Measurements from ENCODE around the gene TMTC3. TPM values are rescaled to one million over a fixed set of nuclear protein-coding genes. Genes with fewer than 3 reads are reported as not detected.
A peak's percentile ranks its signal among the peaks of the same experiment; 100 is the strongest.

TMTC3 gene
- polyA plus RNA-seq (2012; ENCODE audit: low read depth, missing spikeins): 0.74 TPM

DNA sequence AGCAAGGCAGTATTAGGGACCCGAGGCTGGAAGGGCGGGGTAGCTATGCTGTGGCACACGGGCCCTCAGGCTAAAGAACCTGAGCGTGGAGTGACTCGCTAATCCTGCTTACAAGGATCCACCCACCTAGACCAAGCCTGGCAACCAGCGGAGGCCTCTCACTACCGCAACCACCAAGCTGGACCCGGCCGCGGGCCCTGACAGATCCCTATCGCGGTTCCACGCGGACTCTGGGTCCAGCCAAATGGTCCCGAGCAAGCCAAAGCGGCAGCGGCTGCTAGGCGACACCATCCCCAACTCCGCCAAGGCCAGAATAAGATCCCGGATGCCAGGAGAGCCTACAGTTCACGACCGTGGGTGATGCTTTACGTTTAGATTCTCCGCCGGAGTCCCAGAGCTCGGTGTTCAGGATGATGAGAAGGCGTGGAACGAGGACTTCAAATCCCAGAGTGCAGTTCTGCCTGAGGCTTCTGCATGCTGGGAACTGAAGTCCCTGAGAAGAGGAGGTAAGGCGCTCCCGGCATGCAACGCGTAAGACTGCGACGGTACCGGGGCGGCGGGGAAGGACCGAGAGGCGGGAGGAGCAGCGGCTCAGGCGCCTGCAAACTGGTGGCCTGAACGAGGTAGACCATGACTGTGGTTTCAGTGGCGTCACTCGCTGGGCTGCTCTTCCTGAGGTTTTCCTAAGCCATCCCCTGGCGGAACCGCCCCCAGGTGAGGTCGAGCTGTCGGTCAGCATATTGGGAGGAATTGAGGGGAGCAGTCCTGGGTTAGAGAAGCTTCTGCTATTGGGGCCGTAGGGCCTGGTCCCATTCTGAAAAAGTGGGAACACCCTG lies at the start of gene TMTC3, which contains the start of gene CEP290:
Gene TMTC3, plus strand, starts transcription at position 534 of the 836 bp plus-strand sequence. CDS start 6,009 bp downstream, outside the sequence.
Gene CEP290, minus strand, starts transcription at position 315 of the 836 bp plus-strand sequence. CDS start 781 bp downstream, outside the sequence.
- peak; percentile 94 for FAIRE-seq
- peak; percentile 49 for DNase-seq (ENCODE audit: insufficient read length, low spot score)
- TF ChIP-seq POLR2AphosphoS5 (IDR thresholded peaks at IDR 0.05; ENCODE audit: low read depth, low read length) (peak; percentile 60), TAF1 (IDR thresholded peaks at IDR 0.05; ENCODE audit: low read depth, low read length) (peak; percentile 38; the same call in 1 of the 2 replicates), PAX5 (IDR thresholded peaks at IDR 0.05; ENCODE audit: insufficient read depth, low read length, severe bottlenecking) (peak; percentile 11), SPI1 (IDR thresholded peaks at IDR 0.05; ENCODE audit: low read depth, low read length) (no peak), POU2F2 (IDR thresholded peaks at IDR 0.05; ENCODE audit: low read depth, low read length) (no peak; the same call in 1 of the 2 replicates), POLR2A (IDR thresholded peaks at IDR 0.05; ENCODE audit: low read depth, low read length) (peak; percentile 59)

DNA sequence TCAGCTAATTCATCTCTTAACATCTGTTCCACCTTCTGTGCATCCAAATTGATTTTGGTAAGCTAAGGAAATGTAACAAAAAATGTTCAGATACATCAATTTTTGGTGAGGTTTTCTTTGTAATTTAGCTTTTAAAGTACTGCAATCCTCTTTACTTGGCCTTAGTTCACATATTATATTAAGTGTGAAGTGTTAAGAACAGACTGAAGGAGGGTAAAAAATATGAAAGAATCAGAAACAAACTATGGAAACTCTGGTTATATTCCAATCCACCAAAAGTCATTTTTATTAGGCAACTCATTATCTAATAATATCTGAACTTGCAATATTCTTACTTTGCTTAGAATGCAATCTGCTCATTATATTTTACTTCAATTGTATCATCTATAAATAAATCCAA lies 49.3 kb upstream of the TMTC3 start:
- TF ChIP-seq SPI1 (IDR thresholded peaks at IDR 0.05; ENCODE audit: low read depth, low read length) (no peak), POU2F2 (IDR thresholded peaks at IDR 0.05; ENCODE audit: low read depth, low read length) (no peak), POLR2A (IDR thresholded peaks at IDR 0.05; ENCODE audit: low read depth, low read length) (no peak), POLR2AphosphoS5 (IDR thresholded peaks at IDR 0.05; ENCODE audit: low read depth, low read length) (no peak), TAF1 (IDR thresholded peaks at IDR 0.05; ENCODE audit: low read depth, low read length) (no peak), PAX5 (IDR thresholded peaks at IDR 0.05; ENCODE audit: insufficient read depth, low read length, severe bottlenecking) (no peak)
- no peak for DNase-seq (ENCODE audit: insufficient read length, low spot score)
- no peak for FAIRE-seq

DNA sequence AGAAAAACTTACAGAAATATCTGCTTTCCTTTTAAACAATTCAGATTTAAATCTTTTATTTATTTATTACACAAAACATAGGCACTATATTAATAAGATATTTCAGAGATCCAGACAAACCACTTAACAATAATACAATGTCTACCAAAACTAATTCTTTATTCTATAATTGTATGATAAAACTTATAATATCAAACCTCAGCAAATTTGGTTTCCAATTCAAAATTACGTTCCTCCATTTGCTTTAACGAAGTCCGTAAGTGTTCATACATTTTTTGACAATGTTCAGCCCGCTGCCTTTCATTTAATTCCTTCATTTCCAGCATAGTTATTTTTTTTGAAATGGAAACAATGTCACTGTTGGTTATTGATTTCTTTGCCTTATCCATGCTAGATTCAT lies 48.5 kb upstream of the TMTC3 start:
- no peak for FAIRE-seq
- DNase-seq (ENCODE audit: insufficient read length, low spot score): no peak
- TF ChIP-seq PAX5 (IDR thresholded peaks at IDR 0.05; ENCODE audit: insufficient read depth, low read length, severe bottlenecking) (no peak), TAF1 (IDR thresholded peaks at IDR 0.05; ENCODE audit: low read depth, low read length) (no peak), POLR2A (IDR thresholded peaks at IDR 0.05; ENCODE audit: low read depth, low read length) (no peak), SPI1 (IDR thresholded peaks at IDR 0.05; ENCODE audit: low read depth, low read length) (no peak), POU2F2 (IDR thresholded peaks at IDR 0.05; ENCODE audit: low read depth, low read length) (no peak)

DNA sequence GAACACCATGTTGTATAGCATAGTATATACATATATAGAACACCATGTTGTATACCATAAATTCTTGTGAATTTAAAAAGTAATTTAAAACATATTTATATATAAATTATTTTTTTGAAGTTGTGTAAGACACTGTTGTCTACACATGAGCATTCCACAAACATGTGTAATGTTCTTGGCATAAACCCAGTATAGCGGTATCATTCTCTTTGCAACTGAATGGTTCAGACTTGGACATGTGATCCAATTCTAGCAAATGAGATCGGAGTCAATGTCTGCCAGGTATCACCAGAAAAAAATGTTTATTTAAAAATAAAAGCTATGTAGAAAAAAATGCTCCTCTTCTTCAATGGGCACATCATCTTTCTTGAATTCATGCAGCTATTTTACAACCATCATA lies 34.1 kb upstream of the TMTC3 start:
- FAIRE-seq: no peak
- DNase-seq (ENCODE audit: insufficient read length, low spot score): no peak
- TF ChIP-seq POLR2A (IDR thresholded peaks at IDR 0.05; ENCODE audit: low read depth, low read length) (no peak), TAF1 (IDR thresholded peaks at IDR 0.05; ENCODE audit: low read depth, low read length) (no peak), PAX5 (IDR thresholded peaks at IDR 0.05; ENCODE audit: insufficient read depth, low read length, severe bottlenecking) (no peak), SPI1 (IDR thresholded peaks at IDR 0.05; ENCODE audit: low read depth, low read length) (no peak), POU2F2 (IDR thresholded peaks at IDR 0.05; ENCODE audit: low read depth, low read length) (no peak), POLR2AphosphoS5 (IDR thresholded peaks at IDR 0.05; ENCODE audit: low read depth, low read length) (no peak)

DNA sequence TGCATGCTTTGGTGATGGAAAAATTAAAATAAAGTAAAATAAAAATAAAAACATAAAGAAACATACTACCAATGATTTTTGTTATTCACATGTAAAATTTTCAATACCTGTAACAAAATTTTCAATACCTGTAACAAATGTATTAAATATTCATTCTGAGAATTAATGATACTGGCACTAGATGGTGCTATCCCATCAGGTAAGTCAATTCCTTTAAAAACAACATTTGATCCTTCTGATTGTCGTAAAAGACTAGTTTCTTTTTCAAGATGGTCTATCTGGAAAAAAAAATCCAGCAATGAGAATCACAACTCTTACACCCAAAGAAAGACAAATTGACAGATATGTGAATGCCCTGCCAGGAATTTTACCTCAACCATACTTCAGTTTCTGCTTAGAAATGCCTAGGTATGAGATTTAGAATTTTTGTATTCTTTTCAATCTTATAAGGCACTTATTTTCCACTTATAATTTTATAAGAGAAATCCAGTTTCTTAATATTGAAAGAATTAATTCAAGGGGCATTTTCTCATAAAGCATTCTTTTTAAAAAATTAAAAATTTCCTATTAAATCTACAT lies 30.9 kb upstream of the TMTC3 start:
- no peak for TF ChIP-seq PAX5 (IDR thresholded peaks at IDR 0.05; ENCODE audit: insufficient read depth, low read length, severe bottlenecking)
- TF ChIP-seq POU2F2 (IDR thresholded peaks at IDR 0.05; ENCODE audit: low read depth, low read length): no peak
- TF ChIP-seq POLR2A (IDR thresholded peaks at IDR 0.05; ENCODE audit: low read depth, low read length): no peak
- TF ChIP-seq POLR2AphosphoS5 (IDR thresholded peaks at IDR 0.05; ENCODE audit: low read depth, low read length): no peak
- no peak for TF ChIP-seq SPI1 (IDR thresholded peaks at IDR 0.05; ENCODE audit: low read depth, low read length)
- TF ChIP-seq TAF1 (IDR thresholded peaks at IDR 0.05; ENCODE audit: low read depth, low read length): no peak
- DNase-seq (ENCODE audit: insufficient read length, low spot score) (no peak), FAIRE-seq (no peak)

DNA sequence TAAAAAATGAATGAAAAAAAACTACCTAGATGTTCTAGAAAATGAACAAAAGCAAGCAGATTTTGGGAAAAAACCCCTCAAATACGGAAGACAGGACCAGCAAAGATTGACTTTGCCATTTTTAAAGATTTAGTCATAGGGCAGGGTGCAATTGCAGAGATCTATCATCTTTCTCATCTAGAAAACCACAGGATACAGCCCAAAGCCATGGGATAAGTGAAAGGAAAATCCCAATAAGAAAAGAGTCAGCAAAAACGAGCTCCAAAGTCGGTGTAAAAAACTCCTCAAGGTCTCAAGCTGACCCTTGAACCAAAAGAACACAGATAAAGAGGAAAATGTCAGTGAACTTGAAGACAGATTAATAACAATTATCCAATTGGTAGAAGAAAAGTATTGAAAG lies 28.2 kb upstream of the TMTC3 start:
- DNase-seq (ENCODE audit: insufficient read length, low spot score): no peak
- no peak for FAIRE-seq
- TF ChIP-seq POU2F2 (IDR thresholded peaks at IDR 0.05; ENCODE audit: low read depth, low read length) (no peak), POLR2AphosphoS5 (IDR thresholded peaks at IDR 0.05; ENCODE audit: low read depth, low read length) (no peak), PAX5 (IDR thresholded peaks at IDR 0.05; ENCODE audit: insufficient read depth, low read length, severe bottlenecking) (no peak), SPI1 (IDR thresholded peaks at IDR 0.05; ENCODE audit: low read depth, low read length) (no peak), TAF1 (IDR thresholded peaks at IDR 0.05; ENCODE audit: low read depth, low read length) (no peak), POLR2A (IDR thresholded peaks at IDR 0.05; ENCODE audit: low read depth, low read length) (no peak)

GRCh38 chr12:88122666-88123065 lies 19.4 kb upstream of the TMTC3 start:
- no peak for TF ChIP-seq POLR2AphosphoS5 (IDR thresholded peaks at IDR 0.05; ENCODE audit: low read depth, low read length)
- TF ChIP-seq SPI1 (IDR thresholded peaks at IDR 0.05; ENCODE audit: low read depth, low read length): peak; percentile 40; the same call in 1 of the 2 replicates
- DNase-seq (ENCODE audit: insufficient read length, low spot score): no peak
- FAIRE-seq: no peak

DNA sequence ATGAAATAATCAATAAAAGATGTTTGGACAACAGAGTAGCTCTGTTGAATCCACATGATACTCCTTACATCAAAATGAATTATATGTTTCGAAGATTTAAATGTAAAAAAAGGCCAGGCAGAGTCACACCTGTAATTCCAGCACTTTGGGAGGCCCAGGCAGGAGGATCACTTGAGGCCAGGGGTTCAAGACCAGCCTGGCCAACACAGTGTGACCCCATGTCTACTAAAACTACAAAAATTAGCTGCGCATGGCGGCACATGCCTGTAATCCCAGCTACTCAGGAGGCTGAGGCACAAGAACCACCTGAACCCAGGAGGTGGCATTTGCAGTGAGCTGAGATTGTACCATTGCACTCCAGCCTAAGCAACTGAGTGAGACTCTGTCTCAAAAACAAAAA lies 15.0 kb upstream of the TMTC3 start:
- TF ChIP-seq POLR2A (IDR thresholded peaks at IDR 0.05; ENCODE audit: low read depth, low read length): no peak
- TF ChIP-seq TAF1 (IDR thresholded peaks at IDR 0.05; ENCODE audit: low read depth, low read length): no peak
- no peak for TF ChIP-seq POLR2AphosphoS5 (IDR thresholded peaks at IDR 0.05; ENCODE audit: low read depth, low read length)
- TF ChIP-seq POU2F2 (IDR thresholded peaks at IDR 0.05; ENCODE audit: low read depth, low read length): no peak
- no peak for DNase-seq (ENCODE audit: insufficient read length, low spot score)
- FAIRE-seq: no peak

GRCh38 chr12:88127855-88128254 lies 14.3 kb upstream of the TMTC3 start:
- DNase-seq (ENCODE audit: insufficient read length, low spot score) (no peak), FAIRE-seq (no peak)
- TF ChIP-seq SPI1 (IDR thresholded peaks at IDR 0.05; ENCODE audit: low read depth, low read length): no peak
- no peak for TF ChIP-seq POU2F2 (IDR thresholded peaks at IDR 0.05; ENCODE audit: low read depth, low read length)
- TF ChIP-seq TAF1 (IDR thresholded peaks at IDR 0.05; ENCODE audit: low read depth, low read length): no peak
- TF ChIP-seq POLR2A (IDR thresholded peaks at IDR 0.05; ENCODE audit: low read depth, low read length): no peak
- no peak for TF ChIP-seq POLR2AphosphoS5 (IDR thresholded peaks at IDR 0.05; ENCODE audit: low read depth, low read length)
- TF ChIP-seq PAX5 (IDR thresholded peaks at IDR 0.05; ENCODE audit: insufficient read depth, low read length, severe bottlenecking): no peak

Data from GM12891 (cell line).